PC-9 (cell line): ENCODE measurements around the gene LHX8.

Source experiments
- CTCF ChIP-seq: fragments of 200-600 bp; sonication (generic); conservative IDR thresholded peaks from 2 replicates; pipeline ENCODE4 v1.6.1; 2017; ENCODE audit warnings: mixed run types, antibody characterized with exemption, mild to moderate bottlenecking, moderate library complexity
- EZH2 ChIP-seq: fragments of 200-600 bp; sonication (generic); IDR thresholded peaks from 2 replicates; pipeline ENCODE4 v1.8.0; 2017; ENCODE audit warnings: antibody characterized with exemption, low read depth

GRCh38 chr1:75087278-75087677 is 46.9 kb upstream of the LHX8 start:
- no peak for TF ChIP-seq CTCF
- TF ChIP-seq EZH2 = no peak
